ENCODE results near the gene TMEM132A. TPM values are rescaled to one million over a fixed set of nuclear protein-coding genes. Genes with fewer than 3 reads are reported as not detected.

TMEM132A gene
- total RNA-seq, 1 donor from 2014 or later = 597 TPM

DNA sequence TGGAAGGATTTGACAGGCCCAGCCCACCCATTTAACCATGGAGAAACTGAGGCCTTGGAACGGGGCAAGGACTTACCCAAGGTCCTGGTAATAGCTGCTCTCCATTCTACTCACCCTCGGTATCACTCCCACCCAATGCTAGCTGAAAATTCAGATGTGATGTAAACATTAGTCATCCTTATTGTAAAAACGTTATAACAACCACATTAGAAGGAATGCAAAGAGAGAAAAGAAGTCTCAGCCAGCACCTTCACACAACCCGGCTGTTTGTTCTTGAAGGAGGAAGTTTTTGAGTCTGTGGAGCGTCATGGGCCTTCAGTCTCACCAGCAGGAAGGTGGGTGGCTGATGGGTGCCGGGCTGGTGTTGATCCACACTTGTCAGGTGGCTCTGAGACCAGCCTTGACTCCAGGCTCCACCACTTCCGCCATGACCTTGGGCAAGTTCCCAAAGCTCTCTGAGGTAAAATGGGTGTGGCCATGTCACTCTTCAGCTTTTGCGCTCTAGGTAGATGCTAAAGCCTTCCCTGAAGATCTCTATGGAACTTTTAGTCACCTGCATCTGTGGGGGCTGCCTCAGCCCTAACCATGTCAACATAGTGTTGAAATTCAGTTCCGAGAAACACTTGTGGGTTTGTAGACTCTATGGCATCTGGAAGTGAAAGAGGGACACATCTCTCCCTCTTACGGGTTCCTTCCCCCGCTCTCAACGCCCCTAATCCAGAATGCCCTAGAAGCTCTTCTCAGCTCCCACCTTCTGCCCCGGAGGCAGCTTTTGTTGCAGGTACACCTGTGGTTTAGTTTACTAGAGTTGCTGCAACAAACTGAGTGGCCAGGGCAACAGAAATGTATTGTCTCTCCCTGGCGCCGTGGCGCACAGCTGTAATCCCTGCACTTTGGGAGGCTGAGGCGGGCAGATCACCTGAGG lies 62.0 kb downstream of the TMEM132A start:
- DNase-seq (ENCODE audit: low read depth) = no peak
- TF ChIP-seq, protein P1, sequence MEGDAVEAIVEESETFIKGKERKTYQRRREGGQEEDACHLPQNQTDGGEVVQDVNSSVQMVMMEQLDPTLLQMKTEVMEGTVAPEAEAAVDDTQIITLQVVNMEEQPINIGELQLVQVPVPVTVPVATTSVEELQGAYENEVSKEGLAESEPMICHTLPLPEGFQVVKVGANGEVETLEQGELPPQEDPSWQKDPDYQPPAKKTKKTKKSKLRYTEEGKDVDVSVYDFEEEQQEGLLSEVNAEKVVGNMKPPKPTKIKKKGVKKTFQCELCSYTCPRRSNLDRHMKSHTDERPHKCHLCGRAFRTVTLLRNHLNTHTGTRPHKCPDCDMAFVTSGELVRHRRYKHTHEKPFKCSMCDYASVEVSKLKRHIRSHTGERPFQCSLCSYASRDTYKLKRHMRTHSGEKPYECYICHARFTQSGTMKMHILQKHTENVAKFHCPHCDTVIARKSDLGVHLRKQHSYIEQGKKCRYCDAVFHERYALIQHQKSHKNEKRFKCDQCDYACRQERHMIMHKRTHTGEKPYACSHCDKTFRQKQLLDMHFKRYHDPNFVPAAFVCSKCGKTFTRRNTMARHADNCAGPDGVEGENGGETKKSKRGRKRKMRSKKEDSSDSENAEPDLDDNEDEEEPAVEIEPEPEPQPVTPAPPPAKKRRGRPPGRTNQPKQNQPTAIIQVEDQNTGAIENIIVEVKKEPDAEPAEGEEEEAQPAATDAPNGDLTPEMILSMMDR (IDR thresholded peaks at IDR 0.05; ENCODE audit: insufficient read depth, low read length, poor library complexity, severe bottlenecking) = no peak
- peaks cover 14% of the 10 kb centered on the region for H3K27me3 ChIP-seq (ENCODE audit: control insufficient read depth, insufficient read depth, low read length)
- no peaks in the 10 kb centered on the region for H3K36me3 ChIP-seq (ENCODE audit: control insufficient read depth, insufficient read depth, low read length)
- H3K4me3 ChIP-seq (ENCODE audit: low read depth, low read length) = no peak overlapping the region

Other genes with a start within 250 kb of the TMEM132A start
- gene MS4A8, start 224.8 kb upstream of the TMEM132A start, total RNA-seq = not detected in 2 replicates
- not detected in 2 replicates for gene MS4A18, start 199.7 kb upstream of the TMEM132A start, total RNA-seq
- not detected in 2 replicates for gene MS4A15, start 167.6 kb upstream of the TMEM132A start, total RNA-seq
- gene MS4A10, start 139.1 kb upstream of the TMEM132A start, total RNA-seq = not detected in 2 replicates
- gene CCDC86, start 82.3 kb upstream of the TMEM132A start, total RNA-seq = 53.6 and 54.5 TPM in 2 replicates
- not detected in 2 replicates for gene PTGDR2, start 68.5 kb upstream of the TMEM132A start, total RNA-seq
- gene ZP1, start 56.9 kb upstream of the TMEM132A start, total RNA-seq = not detected in 2 replicates
- 98.8 and 112 TPM in 2 replicates for gene PRPF19, start 17.9 kb upstream of the TMEM132A start, total RNA-seq
- gene TMEM109, start 10.3 kb upstream of the TMEM132A start, total RNA-seq = 64.5 and 82.0 TPM in 2 replicates
- gene SLC15A3, start 27.7 kb downstream of the TMEM132A start, total RNA-seq = 2.3 and 2.4 TPM in 2 replicates
- gene CD6, start 47.2 kb downstream of the TMEM132A start, total RNA-seq = 0.29 and 1.2 TPM in 2 replicates
- gene CD5, start 178.0 kb downstream of the TMEM132A start, total RNA-seq = not detected in 2 replicates
- 24.4 and 27.8 TPM in 2 replicates for gene VPS37C, start 237.0 kb downstream of the TMEM132A start, total RNA-seq

All from kidney epithelial cell (primary cell).